Fibroblast of lung (primary cell): Measurements from ENCODE around the gene CDK6.

Experiments
- EZH2 ChIP-seq: IDR thresholded peaks from 2 replicates; pipeline ENCODE4 v1.5.1; 2012; ENCODE audit warnings: low read length, control low read depth, mild to moderate bottlenecking; ENCODE audit errors: missing control alignments
- TF ChIP-seq, protein P1 (sequence below), 2 donors: IDR thresholded peaks in 1 of 2; conservative IDR thresholded peaks in 1 of 2; 1 replicate in 1 of 2; 2 replicates in 1 of 2; pipeline ENCODE4 v1.5.1; 2011 to 2012; ENCODE audit warnings: low read length in 2 of 2, control low read depth in 1 of 2, inconsistent platforms in 1 of 2, low read depth in 1 of 2, mild to moderate bottlenecking in 1 of 2

DNA sequence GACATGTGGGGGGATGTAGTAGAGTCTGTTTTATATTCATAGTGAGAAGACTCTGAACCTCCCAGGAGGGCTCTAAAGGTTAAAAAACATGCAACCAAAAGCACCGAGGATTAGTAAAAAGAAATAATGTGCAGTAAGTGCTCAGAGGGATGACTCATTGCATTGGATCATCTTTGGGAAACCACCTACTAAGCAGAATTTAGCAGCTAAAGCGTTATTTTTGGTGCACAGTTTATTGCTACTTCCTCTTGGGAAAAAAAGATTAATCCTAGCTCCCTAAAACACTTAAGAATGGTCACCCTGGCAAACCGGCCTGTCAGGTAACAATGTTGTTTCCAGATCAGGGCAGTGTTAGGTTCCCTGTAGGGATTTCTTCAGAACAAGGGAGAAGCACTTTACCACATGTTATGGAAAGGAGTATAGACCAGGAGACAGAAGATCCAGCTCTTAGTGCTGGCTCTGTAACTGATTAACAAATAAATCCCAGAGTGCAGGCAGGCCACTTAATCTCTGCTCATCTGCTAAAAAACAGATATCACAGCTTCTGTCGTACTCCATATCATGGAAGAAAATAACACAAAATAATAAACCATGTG is 201.4 kb downstream of the CDK6 start:
- TF ChIP-seq, protein P1, sequence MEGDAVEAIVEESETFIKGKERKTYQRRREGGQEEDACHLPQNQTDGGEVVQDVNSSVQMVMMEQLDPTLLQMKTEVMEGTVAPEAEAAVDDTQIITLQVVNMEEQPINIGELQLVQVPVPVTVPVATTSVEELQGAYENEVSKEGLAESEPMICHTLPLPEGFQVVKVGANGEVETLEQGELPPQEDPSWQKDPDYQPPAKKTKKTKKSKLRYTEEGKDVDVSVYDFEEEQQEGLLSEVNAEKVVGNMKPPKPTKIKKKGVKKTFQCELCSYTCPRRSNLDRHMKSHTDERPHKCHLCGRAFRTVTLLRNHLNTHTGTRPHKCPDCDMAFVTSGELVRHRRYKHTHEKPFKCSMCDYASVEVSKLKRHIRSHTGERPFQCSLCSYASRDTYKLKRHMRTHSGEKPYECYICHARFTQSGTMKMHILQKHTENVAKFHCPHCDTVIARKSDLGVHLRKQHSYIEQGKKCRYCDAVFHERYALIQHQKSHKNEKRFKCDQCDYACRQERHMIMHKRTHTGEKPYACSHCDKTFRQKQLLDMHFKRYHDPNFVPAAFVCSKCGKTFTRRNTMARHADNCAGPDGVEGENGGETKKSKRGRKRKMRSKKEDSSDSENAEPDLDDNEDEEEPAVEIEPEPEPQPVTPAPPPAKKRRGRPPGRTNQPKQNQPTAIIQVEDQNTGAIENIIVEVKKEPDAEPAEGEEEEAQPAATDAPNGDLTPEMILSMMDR (conservative IDR thresholded peaks at IDR 0.05 in 1 of 2, IDR thresholded peaks at IDR 0.05 in 1 of 2; ENCODE audit: low read depth in 1 of 2, low read length in 2 of 2) = no peak
- TF ChIP-seq EZH2 = no peak
